WI38 (cell line): ENCODE measurements around the gene PRIMA1.

Experiments
- H3K4me3 ChIP-seq: 2 replicates; pipeline ENCODE4 v1.5.1; 2011; ENCODE audit warnings: low read depth, mild to moderate bottlenecking, control low read depth, low read length
- TF ChIP-seq, protein P1 (sequence below): IDR thresholded peaks from 2 replicates; pipeline ENCODE4 v1.5.1; 2012; ENCODE audit warnings: low read depth, mild to moderate bottlenecking, control low read depth, low read length

Gene PRIMA1

DNA sequence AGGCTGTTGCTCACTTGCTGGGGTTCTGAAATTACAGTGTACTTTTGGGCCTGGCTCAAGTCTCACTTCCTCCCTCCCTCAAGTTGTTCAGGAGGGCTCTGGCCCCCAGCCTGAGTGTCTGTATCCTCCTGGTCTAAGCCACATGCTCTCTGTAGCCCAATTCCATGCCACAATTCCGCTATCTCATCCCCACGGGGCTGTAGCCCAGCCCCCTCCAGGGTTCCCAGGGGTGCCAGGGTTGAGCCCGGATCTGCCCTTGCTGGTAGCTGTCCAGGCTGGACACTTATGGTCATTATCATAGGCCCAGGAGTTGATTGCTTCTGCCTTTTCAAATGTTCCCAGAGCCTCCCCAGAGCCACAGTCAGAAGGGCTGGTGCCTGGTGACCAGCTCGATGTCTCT is 65.3 kb downstream of the PRIMA1 start:
- no peak overlapping the region for H3K4me3 ChIP-seq
- TF ChIP-seq, protein P1, sequence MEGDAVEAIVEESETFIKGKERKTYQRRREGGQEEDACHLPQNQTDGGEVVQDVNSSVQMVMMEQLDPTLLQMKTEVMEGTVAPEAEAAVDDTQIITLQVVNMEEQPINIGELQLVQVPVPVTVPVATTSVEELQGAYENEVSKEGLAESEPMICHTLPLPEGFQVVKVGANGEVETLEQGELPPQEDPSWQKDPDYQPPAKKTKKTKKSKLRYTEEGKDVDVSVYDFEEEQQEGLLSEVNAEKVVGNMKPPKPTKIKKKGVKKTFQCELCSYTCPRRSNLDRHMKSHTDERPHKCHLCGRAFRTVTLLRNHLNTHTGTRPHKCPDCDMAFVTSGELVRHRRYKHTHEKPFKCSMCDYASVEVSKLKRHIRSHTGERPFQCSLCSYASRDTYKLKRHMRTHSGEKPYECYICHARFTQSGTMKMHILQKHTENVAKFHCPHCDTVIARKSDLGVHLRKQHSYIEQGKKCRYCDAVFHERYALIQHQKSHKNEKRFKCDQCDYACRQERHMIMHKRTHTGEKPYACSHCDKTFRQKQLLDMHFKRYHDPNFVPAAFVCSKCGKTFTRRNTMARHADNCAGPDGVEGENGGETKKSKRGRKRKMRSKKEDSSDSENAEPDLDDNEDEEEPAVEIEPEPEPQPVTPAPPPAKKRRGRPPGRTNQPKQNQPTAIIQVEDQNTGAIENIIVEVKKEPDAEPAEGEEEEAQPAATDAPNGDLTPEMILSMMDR = no peak

DNA sequence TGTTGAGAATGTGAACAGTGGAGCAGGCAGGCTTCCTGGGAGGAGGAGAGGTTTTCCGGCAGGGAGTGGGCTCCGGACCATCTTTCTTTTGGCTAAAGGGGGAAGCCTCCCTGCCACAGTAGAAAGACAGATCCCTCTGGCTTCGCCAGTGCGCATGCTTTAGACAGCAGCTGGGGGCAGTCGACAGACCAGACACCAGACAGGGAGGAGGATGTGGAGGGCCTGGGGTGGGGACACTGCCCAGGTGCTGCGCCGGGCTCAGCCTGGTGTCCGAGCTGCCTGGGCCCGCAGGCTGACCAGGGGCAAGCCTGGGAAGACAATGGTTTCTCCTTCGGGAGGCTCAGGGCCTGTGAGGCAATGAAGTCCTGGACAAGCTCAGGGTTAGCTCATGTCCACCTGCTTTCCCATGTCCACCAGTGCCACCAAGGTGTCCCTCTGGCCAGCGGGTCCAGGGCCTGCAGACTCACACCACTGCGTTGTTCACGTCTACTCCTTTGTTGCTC is 67.3 kb downstream of the PRIMA1 start:
- no peak overlapping the region for H3K4me3 ChIP-seq
- TF ChIP-seq, protein P1 = no peak

DNA sequence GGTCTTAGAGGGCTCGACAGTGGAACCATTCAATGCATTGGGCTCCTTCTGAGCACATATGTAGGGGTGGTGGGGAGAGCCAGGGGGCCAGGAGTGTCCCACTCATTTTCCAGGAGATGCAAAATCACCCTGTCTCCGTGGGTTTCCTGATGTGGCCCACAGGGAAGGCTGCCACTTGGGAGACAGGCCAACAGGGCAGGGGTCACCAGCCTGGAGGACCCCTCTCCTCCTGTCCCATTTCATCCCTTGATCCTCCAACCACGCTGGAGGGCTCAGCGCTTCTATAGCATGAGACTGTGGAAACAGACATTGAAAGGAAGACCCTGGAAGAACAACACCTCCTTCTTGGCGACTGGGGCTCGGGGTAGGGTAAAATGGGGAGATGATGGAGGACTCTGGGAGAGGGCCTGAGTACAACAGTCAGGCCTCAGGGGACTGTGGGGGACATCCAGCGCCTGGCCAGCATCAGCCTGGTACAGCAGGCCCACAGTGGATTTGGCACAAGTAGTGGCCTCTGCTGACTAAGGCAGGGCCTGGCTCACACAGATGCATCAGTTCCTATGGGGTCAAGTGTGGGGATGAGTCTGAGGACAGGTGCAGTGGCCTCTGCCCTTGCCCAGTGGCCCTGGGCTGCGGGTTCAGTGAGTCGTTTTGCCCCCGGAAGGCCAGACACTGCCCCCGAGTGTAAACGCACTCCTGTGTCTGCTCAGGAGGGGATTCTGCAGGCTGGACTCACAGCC is 68.0 kb downstream of the PRIMA1 start:
- TF ChIP-seq, protein P1 = no peak

DNA sequence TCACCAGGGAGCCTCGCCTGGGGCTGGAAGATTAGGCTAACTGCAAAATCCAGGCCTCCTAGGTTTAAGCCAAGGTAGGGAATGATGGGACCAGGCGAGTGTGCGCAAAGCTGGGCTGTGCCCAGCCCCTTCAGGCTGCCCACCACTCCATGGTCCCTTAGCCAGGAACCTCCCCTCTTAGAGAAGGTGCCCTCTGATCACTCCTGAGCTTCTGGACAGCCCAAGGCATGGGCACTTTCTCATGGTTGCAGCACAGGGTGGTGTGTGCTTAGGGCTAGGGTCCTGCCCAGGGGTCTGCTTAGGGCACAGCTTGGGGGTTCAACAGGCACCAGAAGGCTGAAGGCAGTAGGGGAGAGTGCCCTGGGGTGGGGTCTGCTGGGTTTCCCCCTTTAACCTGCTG is 69.0 kb downstream of the PRIMA1 start:
- TF ChIP-seq, protein P1 = no peak
- no peak overlapping the region for H3K4me3 ChIP-seq

More for the DNA sequence above, 68.0 kb downstream of the PRIMA1 start:
- H3K4me3 ChIP-seq = no peak overlapping the region

DNA sequence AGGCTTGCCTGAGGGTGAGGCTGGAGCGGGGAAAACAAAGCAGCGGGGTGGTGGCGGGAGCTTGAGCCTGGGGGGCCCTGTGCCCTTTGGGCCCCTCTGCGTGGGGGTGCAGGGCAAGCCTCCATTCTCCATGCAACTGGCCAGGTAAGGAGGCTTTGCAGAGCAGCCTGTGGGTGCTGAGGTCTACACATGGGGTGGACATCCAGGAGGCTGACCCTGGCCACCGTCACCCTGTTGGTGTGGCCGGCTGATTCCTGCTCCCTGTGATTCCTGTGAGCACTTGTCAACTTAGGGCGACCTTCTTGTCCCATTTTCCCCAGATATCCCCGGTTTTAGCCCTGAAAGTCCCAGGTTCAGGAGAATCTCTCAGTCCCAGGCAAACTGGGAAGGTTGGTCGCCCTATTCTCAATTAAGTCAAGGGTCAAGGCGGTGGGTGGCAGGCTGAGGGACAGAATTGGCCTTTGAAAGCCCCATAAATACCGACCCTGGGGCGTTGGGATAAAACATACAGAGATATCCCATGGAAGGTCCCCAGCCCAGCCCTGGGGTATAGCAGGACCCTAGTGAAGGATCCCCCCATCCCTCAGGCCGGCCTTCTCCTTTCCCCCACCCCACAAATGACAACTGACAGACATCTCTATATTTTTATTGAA is 70.5 kb downstream of the PRIMA1 start:
- TF ChIP-seq, protein P1 = no peak
- H3K4me3 ChIP-seq = no peak overlapping the region

DNA sequence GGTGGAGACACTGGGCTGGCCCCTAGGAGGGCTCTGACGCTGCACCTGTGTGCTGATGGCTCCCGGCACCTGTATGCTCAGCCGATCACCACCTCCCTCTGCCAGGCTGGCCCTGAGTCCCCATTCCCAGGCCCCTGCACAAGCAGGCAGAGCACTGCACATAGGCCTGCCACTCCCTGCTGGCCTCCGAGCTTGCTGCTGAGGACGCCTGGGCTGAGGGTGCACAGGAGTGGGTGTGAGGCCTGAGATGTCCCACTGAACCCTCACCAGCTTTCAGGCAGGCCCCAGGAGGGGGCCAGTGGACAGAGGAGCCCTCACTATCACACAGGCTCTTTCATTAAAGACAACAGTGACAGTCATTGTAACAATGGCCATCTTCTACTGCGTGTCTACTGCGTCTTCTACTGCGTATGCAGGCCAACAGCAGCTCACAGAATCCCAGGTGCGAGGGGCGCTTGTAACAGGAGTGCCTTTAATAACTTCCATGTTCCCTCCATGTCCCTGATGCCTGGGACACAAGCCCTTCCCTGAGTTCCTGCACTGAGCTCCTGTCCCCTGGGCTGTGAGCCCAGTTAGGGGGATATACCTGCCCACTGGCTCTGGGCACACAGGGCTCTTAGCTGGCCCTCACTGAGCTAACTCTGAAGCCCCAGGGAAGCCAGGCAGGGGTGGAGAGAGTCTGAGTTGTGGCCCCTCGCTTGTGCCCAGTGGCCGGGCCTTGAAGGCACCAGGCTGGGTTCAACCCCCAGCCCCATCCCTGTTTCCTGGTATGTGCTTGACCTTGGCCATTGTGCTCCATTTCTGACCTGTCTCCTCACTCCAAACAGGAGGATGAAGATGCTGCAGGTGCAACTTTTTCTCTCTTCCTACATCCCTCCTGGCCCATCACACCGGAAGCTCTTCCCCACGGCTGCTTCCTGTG is 71.3 kb downstream of the PRIMA1 start:
- H3K4me3 ChIP-seq = no peak overlapping the region
- TF ChIP-seq, protein P1 = no peak
